SK-N-SH (cell line): ENCODE measurements around the gene CARD18. TPM values are rescaled to one million over a fixed set of nuclear protein-coding genes. Genes with fewer than 3 reads are reported as not detected.

Experiments used
- CTCF ChIA-PET: fragments of 300-600, 350-600 bp; formaldehyde crosslinking; extraction: SDS; loops from one replicate; lab custom pipeline; 2021; lab: Yijun Ruan, JAX
- POLR2A ChIA-PET: fragments of 350-600 bp; sonication (Branson Sonifier 250); formaldehyde crosslinking; extraction: SDS; loops from one replicate; lab custom pipeline; 2020; ENCODE audit warnings: antibody characterized with exemption, inconsistent platforms; lab: Yijun Ruan, JAX
- DNase-seq: peaks from one replicate; pipeline ENCODE4 v3.0.0; 2012
- H2AFZ ChIP-seq: fragments of 200-600 bp; sonication (generic); 2 replicates; pipeline ENCODE4 v1.8.1; 2016; ENCODE audit warnings: antibody characterized with exemption, mild to moderate bottlenecking, low read depth
- H3F3A ChIP-seq: fragments of 200-600 bp; sonication (generic); replicated peaks from 2 replicates; pipeline ENCODE3; 2016; ENCODE audit warnings: antibody characterized with exemption, mild to moderate bottlenecking; ENCODE audit not compliant: insufficient read depth
- H3K27ac ChIP-seq, 2 experiments: fragments of 200-500 bp in 1 of 2; fragments of 200-600 bp in 1 of 2; sonication (Bioruptor generic) in 1 of 2; sonication (generic), shearing (Covaris generic) in 1 of 2; 2 replicates each; pipeline versions ENCODE4 v1.5.1 to v1.6.1; 2014 to 2016; ENCODE audit warnings: low read depth in 2 of 2, inconsistent platforms in 1 of 2, low read length in 1 of 2, mild to moderate bottlenecking in 1 of 2, mixed read lengths in 1 of 2
- H3K27me3 ChIP-seq: fragments of 200-600 bp; sonication (generic), shearing (Covaris generic); 2 replicates; pipeline ENCODE4 v1.6.1; 2016; ENCODE audit warnings: mixed run types; ENCODE audit not compliant: insufficient read depth
- H3K36me3 ChIP-seq, 2 experiments: fragments of 200-500 bp in 1 of 2; fragments of 200-600 bp in 1 of 2; sonication (Bioruptor generic) in 1 of 2; sonication (generic) in 1 of 2; replicated peaks in 1 of 2; 2 replicates each; pipeline versions ENCODE3 to v1.5.1; 2014 to 2016; ENCODE audit warnings: low read length in 1 of 2, mild to moderate bottlenecking in 1 of 2; ENCODE audit not compliant: insufficient read depth in 2 of 2, control insufficient read depth in 1 of 2
- H3K4me1 ChIP-seq, 2 experiments: fragments of 200-500 bp in 1 of 2; fragments of 200-600 bp in 1 of 2; sonication (Bioruptor generic) in 1 of 2; sonication (generic), shearing (Covaris generic) in 1 of 2; 2 replicates each; pipeline versions ENCODE4 v1.5.1 to v1.6.1; 2014 to 2016; ENCODE audit warnings: low read depth in 1 of 2, low read length in 1 of 2, mixed run types in 1 of 2; ENCODE audit not compliant: insufficient read depth in 2 of 2, control insufficient read depth in 1 of 2
- H3K4me2 ChIP-seq: fragments of 200-600 bp; sonication (generic), shearing (Covaris generic); 2 replicates; pipeline ENCODE4 v1.6.1; 2017; ENCODE audit warnings: mixed run types
- H3K4me3 ChIP-seq, 2 experiments: fragments of 200-500 bp in 1 of 2; fragments of 200-600 bp in 1 of 2; sonication (Bioruptor generic) in 1 of 2; sonication (generic), shearing (Covaris generic) in 1 of 2; 2 replicates each; pipeline versions ENCODE4 v1.5.1 to v1.8.1; 2014 to 2016; ENCODE audit warnings: low read depth in 2 of 2, inconsistent platforms in 1 of 2, low read length in 1 of 2, mild to moderate bottlenecking in 1 of 2, mixed read lengths in 1 of 2, moderate library complexity in 1 of 2
- H3K79me2 ChIP-seq: fragments of 200-600 bp; sonication (generic); 2 replicates; pipeline ENCODE4 v1.8.1; 2017; ENCODE audit warnings: mild to moderate bottlenecking; ENCODE audit not compliant: insufficient read depth
- H3K9ac ChIP-seq: fragments of 200-600 bp; sonication (generic); 2 replicates; pipeline ENCODE4 v1.6.1; 2017; ENCODE audit warnings: mixed run types
- H3K9me2 ChIP-seq: fragments of 200-600 bp; sonication (generic); 2 replicates; pipeline ENCODE4 v1.6.1; 2017; ENCODE audit warnings: mixed run types
- H3K9me3 ChIP-seq: fragments of 200-600 bp; sonication (generic); 2 replicates; pipeline ENCODE4 v1.6.1; 2017; ENCODE audit warnings: mixed run types, mild to moderate bottlenecking, moderate library complexity
- H4K20me1 ChIP-seq: fragments of 200-600 bp; sonication (generic); 2 replicates; pipeline ENCODE4 v1.6.1; 2017; ENCODE audit warnings: mild to moderate bottlenecking, mixed run types; ENCODE audit not compliant: insufficient read depth
- CTCF ChIP-seq: fragments of 200-600 bp; sonication (generic); IDR thresholded peaks from 2 replicates; pipeline ENCODE4 v1.6.1; 2017; ENCODE audit warnings: antibody characterized with exemption, mild to moderate bottlenecking, moderate library complexity
- EP300 ChIP-seq, 2 experiments: IDR thresholded peaks; 2 replicates each; pipeline versions ENCODE4 v1.4.0 to v1.6.1; 2012; ENCODE audit warnings: borderline replicate concordance in 1 of 2, low read depth in 1 of 2, low read length in 1 of 2
- EZH2phosphoT487 ChIP-seq: fragments of 200-600 bp; sonication (generic); IDR thresholded peaks from 2 replicates; pipeline ENCODE4 v1.6.1; 2017; ENCODE audit warnings: low read depth, mixed run types, mild to moderate bottlenecking, antibody characterized with exemption, moderate library complexity, borderline replicate concordance
- GATA2 ChIP-seq: sonication (generic); formaldehyde crosslinking; IDR thresholded peaks from 2 replicates; pipeline ENCODE4 v1.5.0; 2020; ENCODE audit warnings: mild to moderate bottlenecking, missing genetic modification reagents
- MXI1 ChIP-seq: IDR thresholded peaks from 2 replicates; pipeline ENCODE4 v1.6.1; 2012; ENCODE audit warnings: mild to moderate bottlenecking, low read depth, low read length, improper control_type of control experiment
- NFIC ChIP-seq: IDR thresholded peaks from 2 replicates; pipeline ENCODE4 v1.4.0; 2012; ENCODE audit warnings: borderline replicate concordance
- POLR2AphosphoS5 ChIP-seq: IDR thresholded peaks from 2 replicates; pipeline ENCODE4 v1.6.1; 2012; ENCODE audit warnings: low read depth, low read length
- RAD21 ChIP-seq: IDR thresholded peaks from 2 replicates; pipeline ENCODE4 v1.6.1; 2012; ENCODE audit warnings: mild to moderate bottlenecking, low read length
- RCOR1 ChIP-seq: fragments of 150-350 bp; IDR thresholded peaks from 2 replicates; pipeline ENCODE4 v1.6.1; 2017; ENCODE audit warnings: antibody characterized with exemption, low read length
- SIN3A ChIP-seq: IDR thresholded peaks from 2 replicates; pipeline ENCODE4 v1.6.1; 2012; ENCODE audit warnings: low read depth, mild to moderate bottlenecking, low read length, moderate library complexity, borderline replicate concordance
- SMC3 ChIP-seq: IDR thresholded peaks from 2 replicates; pipeline ENCODE4 v1.6.1; 2012; ENCODE audit warnings: low read depth, low read length, improper control_type of control experiment
- YY1 ChIP-seq: IDR thresholded peaks from 2 replicates; pipeline ENCODE4 v1.4.0; 2012; ENCODE audit warnings: low read depth, mild to moderate bottlenecking
- WGBS: methylation state at CpG from one replicate; pipeline ENCODE4 v1.1.6; 2017; ENCODE audit warnings: low lambda C conversion rate; 5-methylcytosine and 5-hydroxymethylcytosine counted together
- polyA plus RNA-seq, 3 experiments: library from polyadenylated mRNA; depleted of rRNA; stranded (reverse); fragments of >200 nt; gene quantifications; 2 replicates each; pipeline ENCODE4 v1.2.3, GENCODE V29; 2012
- TF ChIP-seq, protein P1 (sequence below): IDR thresholded peaks from 2 replicates; pipeline ENCODE4 v1.4.0; 2012; ENCODE audit warnings: low read depth, borderline replicate concordance
- TF ChIP-seq, protein P2 (sequence below): fragments of 150-350 bp; IDR thresholded peaks from 2 replicates; pipeline ENCODE4 v1.6.1; 2016; ENCODE audit warnings: mild to moderate bottlenecking, low read depth, low read length

Gene CARD18
- polyA plus RNA-seq, 1 of the 3 experiments (the other 2 are of a cell fraction), result not detected

DNA sequence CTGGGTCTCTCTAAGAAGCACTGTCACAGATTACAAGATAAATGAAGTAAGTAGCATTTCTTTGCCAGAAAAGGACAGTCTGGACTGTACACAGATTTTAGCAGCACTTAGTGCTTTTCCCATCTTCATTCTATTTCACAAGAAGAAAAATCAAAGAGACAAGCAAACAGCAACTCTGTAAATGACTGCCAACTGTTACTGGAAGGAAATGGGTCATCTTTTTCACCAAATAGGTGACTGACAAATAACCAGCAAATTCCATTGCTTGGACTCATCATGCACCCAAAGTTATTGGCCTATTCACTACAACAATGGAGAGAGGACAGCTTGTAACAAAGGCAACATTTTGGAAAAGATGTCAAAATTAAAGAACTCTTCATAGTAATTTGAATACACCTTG, 28.9 kb upstream of the CARD18 start:
- Histone ChIP-seq H3F3A (no peaks in the 10 kb centered on the region), H4K20me1 (no peaks in the 10 kb centered on the region), H3K9me2 (no peaks in the 10 kb centered on the region; the same call in 1 of the 2 replicates), H2AFZ (peak overlapping the region; percentile 67; the same call in 1 of the 2 replicates), H3K27me3 (no peaks in the 10 kb centered on the region), H3K9ac (no peak overlapping the region), H3K27ac (peak overlapping the region in 1 of 2 experiments; percentile 38; a peak in 2 of 4 replicates), H3K9me3 (no peaks in the 10 kb centered on the region), H3K79me2 (no peaks in the 10 kb centered on the region), H3K4me2 (no peak overlapping the region), H3K36me3 (peaks cover 0 to 4% of the 10 kb centered on the region in 2 experiments), H3K4me1 (no peaks in the 10 kb centered on the region), H3K4me3 (no peak overlapping the region)
- ChIA-PET POLR2A (no interaction called here), CTCF (no interaction called here)
- no peak for DNase-seq
- TF ChIP-seq MXI1, result no peak
- TF ChIP-seq RCOR1, result no peak
- no peak for TF ChIP-seq YY1
- TF ChIP-seq, protein P1, sequence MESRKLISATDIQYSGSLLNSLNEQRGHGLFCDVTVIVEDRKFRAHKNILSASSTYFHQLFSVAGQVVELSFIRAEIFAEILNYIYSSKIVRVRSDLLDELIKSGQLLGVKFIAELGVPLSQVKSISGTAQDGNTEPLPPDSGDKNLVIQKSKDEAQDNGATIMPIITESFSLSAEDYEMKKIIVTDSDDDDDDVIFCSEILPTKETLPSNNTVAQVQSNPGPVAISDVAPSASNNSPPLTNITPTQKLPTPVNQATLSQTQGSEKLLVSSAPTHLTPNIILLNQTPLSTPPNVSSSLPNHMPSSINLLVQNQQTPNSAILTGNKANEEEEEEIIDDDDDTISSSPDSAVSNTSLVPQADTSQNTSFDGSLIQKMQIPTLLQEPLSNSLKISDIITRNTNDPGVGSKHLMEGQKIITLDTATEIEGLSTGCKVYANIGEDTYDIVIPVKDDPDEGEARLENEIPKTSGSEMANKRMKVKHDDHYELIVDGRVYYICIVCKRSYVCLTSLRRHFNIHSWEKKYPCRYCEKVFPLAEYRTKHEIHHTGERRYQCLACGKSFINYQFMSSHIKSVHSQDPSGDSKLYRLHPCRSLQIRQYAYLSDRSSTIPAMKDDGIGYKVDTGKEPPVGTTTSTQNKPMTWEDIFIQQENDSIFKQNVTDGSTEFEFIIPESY, result no peak

DNA sequence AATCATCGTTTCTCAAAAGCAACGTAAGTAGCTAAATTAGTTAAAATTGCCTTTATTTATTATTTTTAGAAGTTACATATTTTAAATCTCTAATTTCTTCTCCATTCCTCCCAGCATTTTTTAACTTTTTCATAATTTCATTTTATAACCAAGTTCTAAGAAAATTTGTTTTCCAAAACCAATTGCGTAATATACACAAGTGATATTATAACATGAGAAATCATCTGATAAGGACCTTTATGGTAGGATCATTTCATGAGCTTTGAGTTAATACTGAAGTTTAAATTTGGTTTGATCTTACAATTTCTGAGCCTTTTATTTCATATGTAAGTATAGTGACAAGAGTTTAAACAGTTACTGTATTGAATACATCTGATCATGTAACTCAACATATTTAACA, 27.7 kb upstream of the CARD18 start:
- POLR2A ChIA-PET, result no interaction called here

More for the DNA sequence above, 27.7 kb upstream of the CARD18 start:
- no peaks in the 10 kb centered on the region for H4K20me1 ChIP-seq
- H3K79me2 ChIP-seq, result no peaks in the 10 kb centered on the region
- H3K36me3 ChIP-seq, result no peaks in the 10 kb centered on the region
- H2AFZ ChIP-seq, result no peak overlapping the region
- H3K4me1 ChIP-seq, result no peaks in the 10 kb centered on the region
- CTCF ChIA-PET, result interaction anchor here (1.3 kb wide), 1 partner anchor 11 kb away, joined by 4 read pairs; no protein-coding TSS in a partner anchor
- TF ChIP-seq SMC3 (no peak), NFIC (no peak), POLR2AphosphoS5 (no peak), GATA2 (CRISPR knock-in tag) (no peak), SIN3A (no peak), YY1 (no peak), CTCF (no peak), RAD21 (no peak), EZH2phosphoT487 (no peak), EP300 (IDR thresholded peaks at IDR 0.05; ENCODE audit: borderline replicate concordance in 1 of 2, low read depth in 1 of 2, low read length in 1 of 2) (no peak)
- TF ChIP-seq, protein P2, sequence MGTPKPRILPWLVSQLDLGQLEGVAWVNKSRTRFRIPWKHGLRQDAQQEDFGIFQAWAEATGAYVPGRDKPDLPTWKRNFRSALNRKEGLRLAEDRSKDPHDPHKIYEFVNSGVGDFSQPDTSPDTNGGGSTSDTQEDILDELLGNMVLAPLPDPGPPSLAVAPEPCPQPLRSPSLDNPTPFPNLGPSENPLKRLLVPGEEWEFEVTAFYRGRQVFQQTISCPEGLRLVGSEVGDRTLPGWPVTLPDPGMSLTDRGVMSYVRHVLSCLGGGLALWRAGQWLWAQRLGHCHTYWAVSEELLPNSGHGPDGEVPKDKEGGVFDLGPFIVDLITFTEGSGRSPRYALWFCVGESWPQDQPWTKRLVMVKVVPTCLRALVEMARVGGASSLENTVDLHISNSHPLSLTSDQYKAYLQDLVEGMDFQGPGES, result no peak
- H3K4me2 ChIP-seq, result no peak overlapping the region
- 73% methylated on average over 3 of the region's 3 CpGs for WGBS
- H3K27me3 ChIP-seq, result no peaks in the 10 kb centered on the region
- DNase-seq, result no peak
- no peak overlapping the region for H3K27ac ChIP-seq
- no peak overlapping the region for H3K4me3 ChIP-seq
- no peak overlapping the region for H3K9ac ChIP-seq
- H3K9me2 ChIP-seq, result no peaks in the 10 kb centered on the region
- H3F3A ChIP-seq, result no peaks in the 10 kb centered on the region
- H3K9me3 ChIP-seq, result no peaks in the 10 kb centered on the region
